IPS-NIHi7 (cell line): ENCODE results near the gene RNASE3.
"Not testable (repeated sequence)": the region's sequence is repeated elsewhere in the genome, so short reads cannot be mapped to it uniquely, and the experiment has no call there.

ENCODE experiments used
- DNase-seq: peaks from one replicate; pipeline ENCODE4 v3.0.0; 2012; ENCODE audit warnings: mixed read lengths; ENCODE audit errors: extremely low spot score

RNASE3 gene

GRCh38 chr14:20919038-20919756, 28.0 kb downstream of the RNASE3 start:
- not testable (repeated sequence) for DNase-seq

- DNase-seq: not testable (repeated sequence)
Measured at GRCh38 chr14:20923766-20924297, 32.6 kb downstream of the RNASE3 start.

- peak; percentile 94 for DNase-seq
Measured at GRCh38 chr14:20934148-20934762, 43.1 kb downstream of the RNASE3 start.

GRCh38 chr14:20935303-20935984, 44.3 kb downstream of the RNASE3 start:
- no peak for DNase-seq
